IPS-18a (cell line): ENCODE results near the gene CERS1.

Source experiments
- H3K27ac ChIP-seq: one replicate; pipeline ENCODE4 v1.5.1; 2013; ENCODE audit warnings: low read length
- H3K27me3 ChIP-seq: one replicate; pipeline ENCODE4 v1.6.1; 2013; ENCODE audit warnings: mild to moderate bottlenecking, low read length; ENCODE audit not compliant: control insufficient read depth, insufficient read depth
- H3K36me3 ChIP-seq: one replicate; pipeline ENCODE4 v1.6.1; 2013; ENCODE audit warnings: low read depth, low read length; ENCODE audit not compliant: control insufficient read depth
- H3K4me1 ChIP-seq: one replicate; pipeline ENCODE4 v1.6.1; 2013; ENCODE audit warnings: low read depth, low read length; ENCODE audit not compliant: control insufficient read depth
- H3K4me3 ChIP-seq: one replicate; pipeline ENCODE4 v1.5.1; 2013; ENCODE audit warnings: low read length
- H3K9ac ChIP-seq: one replicate; pipeline ENCODE4 v1.6.1; 2013; ENCODE audit warnings: mild to moderate bottlenecking, low read length, moderate library complexity
- H3K9me3 ChIP-seq: one replicate; pipeline ENCODE4 v1.6.1; 2013; ENCODE audit warnings: low read depth, low read length; ENCODE audit not compliant: control insufficient read depth

The CERS1 gene

DNA sequence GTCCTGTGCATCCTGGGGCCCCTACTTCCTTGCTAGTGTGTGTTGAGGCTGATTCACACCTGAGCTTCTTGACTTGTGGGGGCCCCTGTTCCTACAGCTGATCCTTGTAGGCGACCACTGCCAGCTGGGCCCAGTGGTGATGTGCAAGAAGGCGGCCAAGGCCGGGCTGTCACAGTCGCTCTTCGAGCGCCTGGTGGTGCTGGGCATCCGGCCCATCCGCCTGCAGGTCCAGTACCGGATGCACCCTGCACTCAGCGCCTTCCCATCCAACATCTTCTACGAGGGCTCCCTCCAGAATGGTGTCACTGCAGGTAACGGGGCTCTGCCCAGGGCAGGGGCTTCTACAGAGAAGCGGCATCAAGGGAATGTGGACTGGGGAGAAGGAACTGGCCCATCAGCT, 38.7 kb downstream of the CERS1 start:
- H3K27me3 ChIP-seq: no peaks in the 10 kb centered on the region
- no peak overlapping the region for H3K9ac ChIP-seq
- no peaks in the 10 kb centered on the region for H3K4me1 ChIP-seq
- no peak overlapping the region for H3K4me3 ChIP-seq
- no peaks in the 10 kb centered on the region for H3K9me3 ChIP-seq
- H3K27ac ChIP-seq: no peak overlapping the region
- H3K36me3 ChIP-seq: peaks cover 88% of the 10 kb centered on the region

DNA sequence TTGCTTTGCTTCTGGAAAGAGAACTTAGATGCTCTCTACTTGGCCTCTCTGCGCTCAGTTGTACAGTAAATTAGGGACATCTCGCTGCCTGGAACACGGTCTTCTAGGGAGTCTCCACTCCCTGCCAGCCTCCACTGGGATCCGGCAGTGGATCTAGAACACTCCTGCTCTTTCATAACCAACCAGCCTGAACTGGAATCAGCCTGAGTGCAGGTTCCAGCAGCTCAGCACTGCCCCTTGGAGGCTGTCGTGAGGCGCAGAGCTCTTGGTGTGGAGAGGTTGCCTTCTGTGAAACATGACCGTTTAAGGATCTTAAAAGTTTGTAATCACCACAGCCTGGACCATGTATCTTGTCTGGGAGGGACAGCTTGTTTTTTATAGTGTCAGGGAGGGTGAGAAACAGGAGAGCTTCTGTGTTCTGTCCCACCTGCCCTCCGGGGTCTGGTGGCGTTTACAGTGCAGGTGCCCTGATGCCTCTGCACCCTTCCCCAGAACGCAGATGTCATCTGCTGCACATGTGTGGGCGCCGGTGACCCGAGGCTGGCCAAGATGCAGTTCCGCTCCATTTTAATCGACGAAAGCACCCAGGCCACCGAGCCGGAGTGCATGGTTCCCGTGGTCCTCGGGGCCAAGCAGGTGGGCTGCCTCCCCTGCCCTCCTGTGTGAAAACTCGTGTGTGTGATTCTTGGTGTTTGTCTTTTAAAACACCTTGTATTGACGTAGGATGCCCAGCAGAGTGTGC, 39.4 kb downstream of the CERS1 start:
- no peak overlapping the region for H3K4me3 ChIP-seq
- H3K27ac ChIP-seq: no peak overlapping the region
- no peaks in the 10 kb centered on the region for H3K27me3 ChIP-seq
- H3K9me3 ChIP-seq: no peaks in the 10 kb centered on the region
- H3K36me3 ChIP-seq: peaks cover 87% of the 10 kb centered on the region
- no peak overlapping the region for H3K9ac ChIP-seq
- no peaks in the 10 kb centered on the region for H3K4me1 ChIP-seq

DNA sequence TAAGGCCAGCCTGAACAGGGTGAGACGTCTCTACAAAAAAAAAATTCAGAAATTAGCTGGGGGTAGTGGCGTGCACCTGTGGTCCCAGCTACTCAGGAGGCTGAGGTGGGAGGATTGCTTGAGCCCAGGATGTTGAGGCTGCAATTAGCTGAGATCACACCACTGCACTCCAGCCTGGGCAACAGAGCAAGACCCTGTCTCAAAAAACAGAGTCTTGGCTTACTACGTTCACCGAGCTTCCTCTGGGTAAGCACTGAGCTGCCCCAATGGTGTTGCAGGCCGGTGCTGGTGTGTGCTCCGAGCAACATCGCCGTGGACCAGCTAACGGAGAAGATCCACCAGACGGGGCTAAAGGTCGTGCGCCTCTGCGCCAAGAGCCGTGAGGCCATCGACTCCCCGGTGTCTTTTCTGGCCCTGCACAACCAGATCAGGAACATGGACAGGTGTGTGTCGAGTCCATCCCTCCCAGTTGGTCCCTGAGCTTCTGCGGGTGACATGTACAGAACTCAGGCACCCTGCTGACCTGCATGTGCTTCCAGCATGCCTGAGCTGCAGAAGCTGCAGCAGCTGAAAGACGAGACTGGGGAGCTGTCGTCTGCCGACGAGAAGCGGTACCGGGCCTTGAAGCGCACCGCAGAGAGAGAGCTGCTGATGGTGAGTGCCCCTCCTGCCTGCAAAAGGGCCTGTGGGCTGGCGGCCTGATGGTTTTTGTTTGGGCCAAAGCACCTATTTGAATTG, 40.1 kb downstream of the CERS1 start:
- H3K36me3 ChIP-seq: peaks cover 85% of the 10 kb centered on the region
- H3K27ac ChIP-seq: no peak overlapping the region
- H3K4me1 ChIP-seq: no peaks in the 10 kb centered on the region
- H3K9me3 ChIP-seq: no peaks in the 10 kb centered on the region
- no peak overlapping the region for H3K4me3 ChIP-seq
- H3K27me3 ChIP-seq: no peaks in the 10 kb centered on the region
- H3K9ac ChIP-seq: no peak overlapping the region

DNA sequence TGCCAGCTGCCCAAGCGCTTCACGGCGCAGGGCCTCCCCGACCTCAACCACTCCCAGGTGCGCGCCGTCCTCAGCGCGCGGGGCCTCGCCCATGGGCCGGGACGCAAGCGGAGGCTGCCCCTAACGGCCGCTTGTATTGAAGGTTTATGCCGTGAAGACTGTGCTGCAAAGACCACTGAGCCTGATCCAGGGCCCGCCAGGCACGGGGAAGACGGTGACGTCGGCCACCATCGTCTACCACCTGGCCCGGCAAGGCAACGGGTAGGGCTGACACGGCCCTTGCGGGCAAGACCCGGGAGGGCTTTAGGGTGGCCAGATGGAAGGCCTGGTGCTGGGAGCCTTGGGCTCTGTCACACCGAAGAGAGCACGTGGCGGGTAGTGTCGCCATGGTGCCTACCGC, 41.0 kb downstream of the CERS1 start:
- no peaks in the 10 kb centered on the region for H3K9me3 ChIP-seq
- no peaks in the 10 kb centered on the region for H3K4me1 ChIP-seq
- H3K4me3 ChIP-seq: no peak overlapping the region
- no peak overlapping the region for H3K27ac ChIP-seq
- H3K36me3 ChIP-seq: peaks cover 85% of the 10 kb centered on the region
- H3K27me3 ChIP-seq: no peaks in the 10 kb centered on the region
- no peak overlapping the region for H3K9ac ChIP-seq

DNA sequence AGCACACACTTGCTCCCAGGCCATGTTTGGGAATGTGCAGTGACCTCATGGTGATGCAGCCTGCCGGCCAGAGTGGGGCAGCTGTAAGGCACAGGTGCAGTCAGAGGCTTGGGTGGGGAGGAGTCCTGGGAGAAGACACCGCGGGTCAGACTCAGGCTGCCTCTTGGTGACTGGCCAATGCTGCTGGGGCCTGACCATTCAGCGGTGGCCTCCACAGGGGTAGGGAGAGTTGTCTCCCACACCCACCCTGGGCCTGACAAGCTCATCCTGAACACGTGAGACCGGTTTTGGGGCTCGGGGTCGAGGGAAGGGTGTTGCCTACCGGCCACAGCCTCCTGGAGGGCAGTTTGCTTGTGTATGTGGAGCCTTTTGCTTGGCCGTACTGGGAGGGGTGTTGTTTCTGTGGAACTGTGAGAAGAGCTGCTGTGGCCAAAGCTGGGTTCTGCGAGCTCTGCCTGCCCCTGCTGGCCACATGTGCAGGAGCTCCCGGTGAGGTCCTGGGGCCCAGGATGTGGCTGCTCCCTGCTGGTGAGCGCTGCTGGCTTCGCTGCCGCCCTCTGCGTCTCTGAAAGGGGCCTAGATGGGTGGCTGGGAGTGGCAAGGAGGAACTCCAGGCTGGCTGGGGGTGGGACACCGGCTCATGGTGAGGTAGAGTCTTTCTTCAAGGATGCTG, 42.1 kb downstream of the CERS1 start:
- H3K27me3 ChIP-seq: no peaks in the 10 kb centered on the region
- H3K4me1 ChIP-seq: no peaks in the 10 kb centered on the region
- no peak overlapping the region for H3K27ac ChIP-seq
- peaks cover 78% of the 10 kb centered on the region for H3K36me3 ChIP-seq
- no peak overlapping the region for H3K9ac ChIP-seq
- H3K9me3 ChIP-seq: no peaks in the 10 kb centered on the region
- H3K4me3 ChIP-seq: no peak overlapping the region

DNA sequence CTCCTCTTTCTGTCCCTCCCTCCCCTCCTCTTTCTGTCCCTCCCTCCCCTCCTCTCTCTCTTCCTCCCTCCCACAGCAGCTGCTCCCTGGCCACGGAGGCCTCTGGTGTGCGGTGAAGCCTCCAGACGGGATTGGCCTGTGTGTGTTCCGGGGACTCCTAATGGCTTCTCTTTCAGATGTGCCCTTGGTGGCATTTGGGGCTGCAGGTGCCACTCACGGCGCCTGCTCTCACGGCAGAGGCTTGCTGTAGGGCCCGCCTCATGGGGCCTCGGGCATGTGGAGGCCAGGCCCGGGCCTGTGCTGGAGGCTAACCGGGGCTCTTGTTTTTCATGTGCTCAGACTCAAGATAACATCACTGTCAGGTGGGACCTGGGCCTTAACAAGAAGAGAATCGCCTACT, 43.3 kb downstream of the CERS1 start:
- Histone ChIP-seq H3K4me1 (no peaks in the 10 kb centered on the region), H3K4me3 (no peak overlapping the region), H3K9ac (no peak overlapping the region), H3K27me3 (no peaks in the 10 kb centered on the region), H3K36me3 (peaks cover 77% of the 10 kb centered on the region), H3K9me3 (no peaks in the 10 kb centered on the region), H3K27ac (no peak overlapping the region)

DNA sequence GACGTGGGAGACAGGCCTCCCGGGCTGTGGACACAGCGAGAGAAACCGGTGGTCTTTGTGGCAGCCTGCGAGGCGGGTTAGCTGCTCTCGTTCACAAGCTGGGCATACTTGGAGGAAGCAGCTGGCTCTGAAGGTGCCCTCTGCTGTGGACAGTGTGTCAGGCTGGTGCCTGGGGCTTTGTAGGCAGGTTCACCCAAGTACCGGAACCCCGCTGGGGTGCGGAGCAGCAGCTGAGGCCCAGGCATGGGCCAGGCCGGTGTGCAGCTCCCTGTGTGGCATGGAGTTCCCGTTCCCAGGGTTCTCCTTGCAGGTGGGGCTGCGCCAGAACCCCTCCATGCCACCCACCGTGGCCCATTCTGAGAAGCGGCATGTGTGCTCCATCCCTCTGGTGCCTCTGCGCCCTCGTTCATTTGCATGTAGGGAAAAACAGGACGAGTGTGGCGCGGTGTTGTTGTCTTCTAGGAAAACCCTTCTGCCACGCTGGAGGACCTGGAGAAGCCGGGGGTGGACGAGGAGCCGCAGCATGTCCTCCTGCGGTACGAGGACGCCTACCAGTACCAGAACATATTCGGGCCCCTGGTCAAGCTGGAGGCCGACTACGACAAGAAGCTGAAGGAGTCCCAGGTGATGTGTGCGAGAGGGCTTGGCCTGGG, 44.2 kb downstream of the CERS1 start:
- no peaks in the 10 kb centered on the region for H3K27me3 ChIP-seq
- H3K36me3 ChIP-seq: peaks cover 70% of the 10 kb centered on the region
- no peaks in the 10 kb centered on the region for H3K4me1 ChIP-seq
- H3K4me3 ChIP-seq: no peak overlapping the region
- H3K9ac ChIP-seq: no peak overlapping the region
- no peaks in the 10 kb centered on the region for H3K9me3 ChIP-seq
- no peak overlapping the region for H3K27ac ChIP-seq

DNA sequence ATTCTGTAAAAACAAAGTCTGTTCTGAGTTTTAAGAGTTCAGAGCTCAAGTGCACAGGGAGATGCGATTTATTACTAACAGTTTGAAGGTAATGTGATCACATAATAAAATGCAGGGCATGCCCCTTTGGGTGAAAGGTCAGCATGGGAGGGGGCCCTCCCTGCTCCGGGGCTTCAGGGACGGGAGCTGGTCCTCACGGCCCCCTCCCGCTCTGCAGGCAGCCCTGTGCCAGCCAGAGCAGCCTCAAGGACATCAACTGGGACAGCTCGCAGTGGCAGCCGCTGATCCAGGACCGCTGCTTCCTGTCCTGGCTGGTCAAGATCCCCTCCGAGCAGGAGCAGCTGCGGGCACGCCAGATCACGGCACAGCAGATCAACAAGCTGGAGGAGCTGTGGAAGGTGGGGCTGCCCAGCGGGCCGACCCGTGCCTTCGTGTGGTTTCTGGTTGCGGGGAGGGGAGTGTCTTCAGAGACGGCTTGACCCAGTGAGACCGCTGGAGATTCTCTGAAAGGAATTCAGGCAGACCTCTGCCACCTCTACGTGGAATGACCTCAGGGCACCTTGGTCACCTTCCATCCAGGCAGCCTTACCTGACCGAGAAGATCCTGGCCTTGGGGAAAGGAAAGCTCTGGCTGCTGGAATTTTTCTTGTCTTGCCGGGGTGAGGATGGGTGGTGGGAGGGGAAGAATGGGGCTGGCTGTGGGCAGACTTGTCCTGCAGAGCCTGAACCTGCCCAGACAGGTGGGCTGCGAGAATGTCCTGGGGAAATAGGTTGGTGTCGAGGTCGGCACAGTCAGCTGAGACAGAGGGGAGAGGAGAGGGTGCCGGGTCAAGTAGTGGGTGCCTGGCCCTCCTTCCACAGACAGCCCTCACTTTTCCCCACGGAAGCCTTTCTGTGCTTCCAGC, 45.2 kb downstream of the CERS1 start:
- no peak overlapping the region for H3K4me3 ChIP-seq
- H3K9me3 ChIP-seq: no peaks in the 10 kb centered on the region
- no peaks in the 10 kb centered on the region for H3K27me3 ChIP-seq
- no peak overlapping the region for H3K27ac ChIP-seq
- H3K4me1 ChIP-seq: no peaks in the 10 kb centered on the region
- peaks cover 60% of the 10 kb centered on the region for H3K36me3 ChIP-seq
- H3K9ac ChIP-seq: no peak overlapping the region

DNA sequence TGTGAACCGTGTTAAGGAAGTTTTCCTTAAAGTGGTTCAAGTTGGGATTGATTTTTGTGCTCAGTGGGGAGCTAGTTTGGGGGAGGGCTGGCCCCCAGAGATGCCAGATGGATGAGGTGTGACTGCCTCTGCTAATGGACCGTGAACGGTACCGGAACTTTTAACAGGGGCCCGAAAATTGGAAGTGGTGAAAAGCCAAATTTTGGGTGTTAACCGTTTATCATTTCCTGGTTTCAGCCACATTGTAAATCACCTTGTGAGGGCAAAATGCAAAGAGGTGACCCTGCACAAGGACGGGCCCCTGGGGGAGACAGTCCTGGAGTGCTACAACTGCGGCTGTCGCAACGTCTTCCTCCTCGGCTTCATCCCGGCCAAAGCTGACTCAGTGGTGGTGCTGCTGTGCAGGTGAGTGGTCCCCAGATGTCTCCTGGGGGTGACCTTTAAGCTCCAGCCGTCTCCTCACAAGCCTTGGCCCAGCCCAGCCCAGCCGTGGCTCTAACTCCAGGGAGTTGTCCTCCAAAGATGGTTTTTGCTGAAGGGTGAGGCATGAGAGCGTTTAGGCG, 46.0 kb downstream of the CERS1 start:
- Histone ChIP-seq H3K9me3 (no peaks in the 10 kb centered on the region), H3K36me3 (peaks cover 55% of the 10 kb centered on the region), H3K4me1 (no peaks in the 10 kb centered on the region), H3K27ac (no peak overlapping the region), H3K4me3 (no peak overlapping the region), H3K9ac (no peak overlapping the region), H3K27me3 (no peaks in the 10 kb centered on the region)

DNA sequence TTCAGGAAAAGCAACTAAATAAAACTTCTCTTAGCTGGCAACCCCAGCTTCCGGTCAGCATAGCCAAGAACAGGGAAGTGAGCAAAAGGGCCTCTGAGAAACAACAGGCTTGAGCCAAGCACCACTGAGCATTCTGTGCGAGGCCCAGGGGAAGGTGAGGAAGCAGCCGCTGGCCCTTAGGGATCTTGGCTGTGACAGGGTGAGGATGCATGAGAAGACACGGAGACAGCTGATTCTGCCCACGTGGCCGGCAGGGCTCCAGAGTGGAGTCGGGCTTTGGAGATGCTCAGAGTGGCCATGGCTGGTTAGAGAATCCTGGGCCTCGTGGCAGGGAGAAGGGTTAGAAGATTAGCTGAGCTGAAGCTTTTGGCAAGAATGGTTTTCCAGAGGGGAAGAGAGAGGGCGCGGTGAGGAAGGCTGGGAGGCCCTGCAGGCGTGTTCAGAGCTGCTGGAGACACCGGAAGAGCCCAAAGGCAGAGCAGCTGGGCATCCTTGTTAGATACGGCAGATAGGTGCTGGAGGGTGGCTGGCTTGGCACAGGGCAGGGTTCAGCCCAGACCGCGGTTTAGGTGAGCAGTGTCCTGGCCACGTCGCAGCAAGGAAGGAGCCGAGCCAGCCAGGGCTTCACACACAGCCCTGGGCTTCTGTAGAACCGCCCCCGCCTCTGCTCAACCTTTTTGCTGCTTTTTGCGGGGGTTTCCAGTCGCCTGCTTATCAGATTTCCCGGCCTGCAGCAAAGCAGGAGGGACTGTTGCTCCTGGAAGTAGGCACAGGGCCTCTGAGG, 46.9 kb downstream of the CERS1 start:
- Histone ChIP-seq H3K9ac (no peak overlapping the region), H3K4me3 (no peak overlapping the region), H3K27me3 (no peaks in the 10 kb centered on the region), H3K9me3 (no peaks in the 10 kb centered on the region), H3K4me1 (no peaks in the 10 kb centered on the region), H3K36me3 (peaks cover 46% of the 10 kb centered on the region), H3K27ac (no peak overlapping the region)
